GM06990 (cell line): ENCODE data around the gene LRRC17.

Source experiments
- DNase-seq: peaks from one replicate; pipeline ENCODE4 v3.0.0-alpha.2; 2011; ENCODE audit not compliant: insufficient read length; ENCODE audit errors: extremely low read depth
- H3K27me3 ChIP-seq: replicated peaks from 2 replicates; pipeline ENCODE4 v1.6.0; 2011; ENCODE audit warnings: low read length; ENCODE audit not compliant: control insufficient read depth, insufficient read depth
- H3K36me3 ChIP-seq: 2 replicates; pipeline ENCODE4 v1.5.1; 2011; ENCODE audit warnings: low read length; ENCODE audit not compliant: control insufficient read depth, insufficient read depth
- H3K4me3 ChIP-seq: replicated peaks from 2 replicates; pipeline ENCODE4 v1.5.1; 2011; ENCODE audit warnings: low read depth, mild to moderate bottlenecking, control low read depth, low read length
- TF ChIP-seq, protein P1 (sequence below): IDR thresholded peaks from 2 replicates; pipeline ENCODE4 v1.5.1; 2011; ENCODE audit warnings: low read length, control low read depth, mild to moderate bottlenecking, inconsistent platforms; ENCODE audit not compliant: insufficient read depth, poor library complexity, severe bottlenecking

Gene LRRC17, protein sequence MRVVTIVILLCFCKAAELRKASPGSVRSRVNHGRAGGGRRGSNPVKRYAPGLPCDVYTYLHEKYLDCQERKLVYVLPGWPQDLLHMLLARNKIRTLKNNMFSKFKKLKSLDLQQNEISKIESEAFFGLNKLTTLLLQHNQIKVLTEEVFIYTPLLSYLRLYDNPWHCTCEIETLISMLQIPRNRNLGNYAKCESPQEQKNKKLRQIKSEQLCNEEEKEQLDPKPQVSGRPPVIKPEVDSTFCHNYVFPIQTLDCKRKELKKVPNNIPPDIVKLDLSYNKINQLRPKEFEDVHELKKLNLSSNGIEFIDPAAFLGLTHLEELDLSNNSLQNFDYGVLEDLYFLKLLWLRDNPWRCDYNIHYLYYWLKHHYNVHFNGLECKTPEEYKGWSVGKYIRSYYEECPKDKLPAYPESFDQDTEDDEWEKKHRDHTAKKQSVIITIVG

DNA sequence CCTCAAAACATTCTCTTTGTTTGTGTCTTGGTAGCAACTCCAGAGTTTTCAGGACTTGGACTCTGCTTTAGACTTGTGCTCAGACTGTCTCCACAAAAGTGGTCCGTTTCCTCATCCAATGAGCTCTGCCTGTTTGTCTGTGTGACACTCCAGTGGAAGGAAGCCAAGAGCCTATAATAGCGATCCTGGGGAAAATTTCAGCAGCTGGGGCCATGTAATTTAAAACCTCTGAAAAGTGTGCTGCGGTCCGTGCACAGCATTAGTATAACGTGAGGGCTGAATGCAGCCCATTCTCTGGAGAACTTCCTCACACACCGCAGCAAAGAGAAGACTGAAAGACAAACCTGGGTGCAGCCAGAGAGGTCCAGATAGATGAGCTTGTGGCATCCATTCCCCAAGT lies at the start of gene LRRC17:
Gene LRRC17, plus strand, starts transcription at position 259 of the 400 bp plus-strand sequence. CDS start 20,914 bp downstream, outside the sequence.
- no peak for DNase-seq
- Histone ChIP-seq H3K27me3 (no peaks in the 10 kb centered on the region), H3K4me3 (no peak within 1 kb of the TSS), H3K36me3 (no peaks in the 10 kb centered on the region)
- TF ChIP-seq, protein P1, sequence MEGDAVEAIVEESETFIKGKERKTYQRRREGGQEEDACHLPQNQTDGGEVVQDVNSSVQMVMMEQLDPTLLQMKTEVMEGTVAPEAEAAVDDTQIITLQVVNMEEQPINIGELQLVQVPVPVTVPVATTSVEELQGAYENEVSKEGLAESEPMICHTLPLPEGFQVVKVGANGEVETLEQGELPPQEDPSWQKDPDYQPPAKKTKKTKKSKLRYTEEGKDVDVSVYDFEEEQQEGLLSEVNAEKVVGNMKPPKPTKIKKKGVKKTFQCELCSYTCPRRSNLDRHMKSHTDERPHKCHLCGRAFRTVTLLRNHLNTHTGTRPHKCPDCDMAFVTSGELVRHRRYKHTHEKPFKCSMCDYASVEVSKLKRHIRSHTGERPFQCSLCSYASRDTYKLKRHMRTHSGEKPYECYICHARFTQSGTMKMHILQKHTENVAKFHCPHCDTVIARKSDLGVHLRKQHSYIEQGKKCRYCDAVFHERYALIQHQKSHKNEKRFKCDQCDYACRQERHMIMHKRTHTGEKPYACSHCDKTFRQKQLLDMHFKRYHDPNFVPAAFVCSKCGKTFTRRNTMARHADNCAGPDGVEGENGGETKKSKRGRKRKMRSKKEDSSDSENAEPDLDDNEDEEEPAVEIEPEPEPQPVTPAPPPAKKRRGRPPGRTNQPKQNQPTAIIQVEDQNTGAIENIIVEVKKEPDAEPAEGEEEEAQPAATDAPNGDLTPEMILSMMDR = no peak

DNA sequence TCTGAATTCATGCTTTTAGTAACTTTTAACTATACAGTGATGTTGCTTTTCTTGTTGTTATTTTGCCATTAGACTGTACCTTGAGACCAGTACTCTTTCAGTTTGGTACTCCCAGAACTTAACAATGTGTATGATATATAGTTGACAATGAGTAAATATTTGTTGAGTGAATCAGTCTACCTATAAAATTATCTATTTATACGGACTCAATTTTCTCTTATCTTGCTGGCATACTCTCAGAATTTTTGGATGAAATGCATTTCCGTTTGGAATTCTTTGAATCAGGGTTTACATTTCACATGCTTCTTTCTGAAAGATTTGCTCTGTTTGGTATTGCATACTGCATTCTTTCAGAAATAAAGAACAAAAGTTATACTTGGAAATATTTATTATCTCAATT lies 47.8 kb upstream of the LRRC17 start:
- Histone ChIP-seq H3K27me3 (no peaks in the 10 kb centered on the region), H3K4me3 (no peak overlapping the region), H3K36me3 (no peaks in the 10 kb centered on the region)
- no peak for DNase-seq
- TF ChIP-seq, protein P1 = no peak

DNA sequence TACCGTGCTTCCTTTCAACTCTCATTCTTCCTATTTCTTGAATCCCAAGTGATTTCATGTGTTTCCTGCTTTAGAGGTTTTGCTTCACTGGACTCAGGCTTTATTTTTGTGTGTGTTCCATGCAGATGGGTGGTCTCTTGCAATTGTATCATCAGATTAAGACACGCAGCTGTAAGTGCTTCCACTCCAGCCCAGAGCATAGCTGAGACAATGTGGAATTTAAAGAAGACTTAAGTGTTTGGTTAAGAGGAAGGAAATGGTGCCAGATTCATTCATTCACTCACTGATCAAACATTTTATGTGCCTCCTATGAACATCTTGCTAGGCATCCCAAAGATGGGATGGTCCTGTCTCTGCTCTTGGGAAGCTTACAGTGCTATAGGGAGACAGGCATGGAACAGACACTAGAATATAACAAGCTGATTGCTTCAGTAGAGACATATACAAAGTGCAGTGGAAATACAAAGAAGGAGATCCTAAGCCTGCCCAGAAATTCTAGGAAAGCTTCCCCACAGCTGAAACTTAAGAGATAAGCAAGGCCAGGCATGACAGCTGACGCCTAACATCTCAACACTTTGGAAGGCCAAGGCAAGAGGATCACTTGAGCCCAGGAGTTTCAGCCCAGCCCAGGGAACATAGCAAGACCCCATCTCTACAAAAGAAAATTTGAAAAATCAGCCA lies 46.1 kb upstream of the LRRC17 start:
- TF ChIP-seq, protein P1 = no peak
- Histone ChIP-seq H3K27me3 (no peaks in the 10 kb centered on the region), H3K36me3 (no peaks in the 10 kb centered on the region), H3K4me3 (no peak overlapping the region)
- no peak for DNase-seq

DNA sequence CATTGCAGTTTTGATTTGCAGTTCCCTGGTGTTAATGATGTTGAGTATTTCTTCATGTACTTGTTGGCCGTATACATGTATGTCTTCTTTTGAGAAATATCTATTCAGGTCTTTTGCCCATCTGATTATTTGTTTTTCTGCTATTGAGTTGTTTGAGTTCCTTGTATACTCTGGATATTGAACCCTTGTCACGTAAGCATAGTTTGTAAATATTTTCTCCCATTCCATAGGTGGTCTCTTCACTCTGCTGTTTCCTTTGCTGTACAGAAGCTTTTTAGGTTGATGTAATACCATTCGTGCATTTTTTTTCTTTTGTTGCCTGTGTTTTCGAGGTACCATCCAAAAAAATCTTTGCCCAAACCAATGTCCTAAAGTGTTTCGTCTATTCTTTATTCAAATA lies 43.6 kb upstream of the LRRC17 start:
- no peaks in the 10 kb centered on the region for H3K27me3 ChIP-seq
- no peak overlapping the region for H3K4me3 ChIP-seq
- TF ChIP-seq, protein P1 = no peak
- no peak for DNase-seq
- H3K36me3 ChIP-seq = no peaks in the 10 kb centered on the region

DNA sequence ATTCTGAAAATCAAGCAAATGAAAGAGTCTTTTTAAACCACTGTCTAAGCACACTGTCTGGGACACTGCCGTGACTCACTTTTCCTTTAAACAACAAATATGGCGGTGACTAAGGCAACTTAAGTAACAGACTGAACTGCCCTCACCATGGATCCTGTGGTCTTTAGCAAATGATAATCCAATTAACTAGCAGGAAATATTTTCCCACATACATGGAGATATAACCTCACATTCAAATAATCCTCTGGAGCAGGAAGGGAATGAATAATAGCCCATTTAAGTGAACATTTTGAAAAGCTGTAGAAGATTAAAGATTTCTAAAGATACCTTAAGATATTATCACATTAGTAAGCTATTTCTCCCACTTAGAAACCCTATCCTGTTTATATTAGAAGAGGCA lies 40.3 kb upstream of the LRRC17 start:
- TF ChIP-seq, protein P1 = no peak
- Histone ChIP-seq H3K36me3 (no peaks in the 10 kb centered on the region), H3K4me3 (no peak overlapping the region), H3K27me3 (no peaks in the 10 kb centered on the region; the same call in 1 of the 2 replicates)
- DNase-seq = no peak
